B cell (primary cell): Measurements from ENCODE around the gene GNPDA1. TPM values are rescaled to one million over a fixed set of nuclear protein-coding genes. Genes with fewer than 3 reads are reported as not detected.

ENCODE experiments used
- ATAC-seq: fragments of 200-7000 bp; cut with Tn5 transposase; one replicate; pipeline ENCODE4 v1.10.0; 2021; ENCODE audit warnings: low read depth, mild to moderate bottlenecking, moderate number of reproducible peaks, moderate library complexity
- CTCF ChIA-PET: fragments of 350-600 bp; sonication (Branson Sonifier 250); formaldehyde crosslinking; loops from one replicate; lab custom pipeline; 2021; ENCODE audit warnings: antibody characterized with exemption, inconsistent platforms; lab: Charles Lee
- POLR2A ChIA-PET: fragments of 350-600 bp; sonication (Branson Sonifier 250); formaldehyde crosslinking; loops from one replicate; lab custom pipeline; 2021; ENCODE audit warnings: antibody characterized with exemption; lab: Charles Lee
- DNase-seq: peaks from one replicate; pipeline ENCODE4 v3.0.0; 2013
- H2AFZ ChIP-seq: 2 replicates; pipeline ENCODE4 v1.6.1; 2012; ENCODE audit warnings: mild to moderate bottlenecking, low read depth, low read length; ENCODE audit not compliant: insufficient read depth, poor library complexity, severe bottlenecking
- H3K27ac ChIP-seq, 2 donors: 1 replicate in 1 of 2; 2 replicates in 1 of 2; pipeline ENCODE4 v1.5.1; 2012 to 2013; ENCODE audit warnings: low read length in 2 of 2, mild to moderate bottlenecking in 2 of 2, moderate library complexity in 1 of 2
- H3K27me3 ChIP-seq, 4 experiments: fragments of 200-600 bp in 1 of 4; sonication (generic) in 1 of 4; replicated peaks in 1 of 4; 1 replicate in 2 of 4; 2 replicates in 2 of 4; pipeline versions ENCODE4 v1.6.1 to v1.7.0; 2013 to 2016; ENCODE audit warnings: low read length in 3 of 4, mild to moderate bottlenecking in 2 of 4, mixed read lengths in 1 of 4, moderate library complexity in 1 of 4; ENCODE audit not compliant: insufficient read depth in 4 of 4, control insufficient read depth in 3 of 4; ENCODE audit errors: control extremely low read depth in 1 of 4
- H3K36me3 ChIP-seq, 2 experiments: replicated peaks in 1 of 2; 1 replicate in 1 of 2; 2 replicates in 1 of 2; pipeline versions ENCODE4 v1.6.1 to v1.7.1; 2013; ENCODE audit warnings: low read length in 1 of 2; ENCODE audit not compliant: insufficient read depth in 2 of 2, control insufficient read depth in 1 of 2; ENCODE audit errors: control extremely low read depth in 1 of 2, extremely low read depth in 1 of 2
- H3K4me1 ChIP-seq, 2 donors: fragments of 200-600 bp in 1 of 2; sonication (generic) in 1 of 2; 1 replicate in 1 of 2; 2 replicates in 1 of 2; pipeline versions ENCODE4 v1.5.1 to v1.6.1; 2013 to 2017; ENCODE audit warnings: low read length in 2 of 2; ENCODE audit not compliant: control insufficient read depth in 2 of 2, insufficient read depth in 2 of 2
- H3K4me2 ChIP-seq: replicated peaks from 2 replicates; pipeline ENCODE3; 2012; ENCODE audit warnings: mild to moderate bottlenecking, low read depth, low read length; ENCODE audit not compliant: poor library complexity, severe bottlenecking
- H3K4me3 ChIP-seq, 5 experiments: fragments of 200-600 bp in 1 of 5; sonication (generic) in 1 of 5; 1 replicate in 3 of 5; 2 replicates in 2 of 5; pipeline versions ENCODE4 v1.5.1 to v1.7.0; 2011 to 2016; ENCODE audit warnings: low read length in 4 of 5, mild to moderate bottlenecking in 4 of 5, low read depth in 2 of 5, control low read depth in 1 of 5, moderate library complexity in 1 of 5; ENCODE audit not compliant: insufficient read depth in 1 of 5; ENCODE audit errors: control extremely low read depth in 1 of 5, extremely low read depth in 1 of 5
- H3K79me2 ChIP-seq: fragments of 200-600 bp; sonication (generic); one replicate; pipeline ENCODE4 v1.6.0; 2016; ENCODE audit warnings: low read length; ENCODE audit not compliant: control insufficient read depth, insufficient read depth
- H3K9ac ChIP-seq: fragments of 200-600 bp; sonication (generic); 2 replicates; pipeline ENCODE4 v1.6.1; 2017; ENCODE audit warnings: mild to moderate bottlenecking, low read length, moderate library complexity
- H3K9me3 ChIP-seq, 3 donors: one replicate each; pipeline versions ENCODE4 v1.6.1 to v1.7.1; 2013; ENCODE audit warnings: low read length in 2 of 3; ENCODE audit not compliant: control insufficient read depth in 2 of 3, insufficient read depth in 1 of 3; ENCODE audit errors: control extremely low read depth in 1 of 3
- H4K20me1 ChIP-seq: 2 replicates; pipeline ENCODE4 v1.6.0; 2012; ENCODE audit warnings: mild to moderate bottlenecking, low read length; ENCODE audit not compliant: insufficient read depth, control insufficient read depth, poor library complexity, severe bottlenecking
- H3K27ac Mint-ChIP-seq: one replicate; pipeline ENCODE4 v1.8.0; 2021; ENCODE audit warnings: mixed read lengths
- H3K27me3 Mint-ChIP-seq: one replicate; pipeline ENCODE4 v1.8.0; 2021; ENCODE audit warnings: mixed read lengths
- H3K4me1 Mint-ChIP-seq: one replicate; pipeline ENCODE4 v1.8.0; 2021; ENCODE audit warnings: mixed read lengths
- H3K4me3 Mint-ChIP-seq: one replicate; pipeline ENCODE4 v1.8.0; 2021; ENCODE audit warnings: mixed read lengths
- H3K9me3 Mint-ChIP-seq: one replicate; pipeline ENCODE4 v1.8.0; 2022; ENCODE audit warnings: mixed read lengths; ENCODE audit not compliant: insufficient read depth
- CTCF ChIP-seq: fragments of 200-600 bp; IDR thresholded peaks from one replicate; pipeline ENCODE4 v1.8.0; 2022; ENCODE audit warnings: antibody characterized with exemption, mild to moderate bottlenecking
- EZH2 ChIP-seq: IDR thresholded peaks from 2 replicates; pipeline ENCODE4 v1.6.1; 2012; ENCODE audit warnings: borderline replicate concordance, low read depth, mild to moderate bottlenecking, moderate library complexity, low read length; ENCODE audit not compliant: insufficient read depth, poor library complexity, severe bottlenecking
- WGBS: methylation state at CpG from one replicate; pipeline ENCODE4 v1.1.5; 2013; ENCODE audit warnings: missing lambda C conversion rate; ENCODE audit not compliant: insufficient coverage; 5-methylcytosine and 5-hydroxymethylcytosine counted together
- intact Hi-C: fragments of 100-400 bp; cut with micrococcal nuclease; formaldehyde crosslinking; loops from one replicate; pipeline ENCODE4 v1.10.0; 2022
- polyA plus RNA-seq: library from polyadenylated mRNA; depleted of rRNA; stranded (reverse); fragments of >200 nt; gene quantifications from 2 replicates; pipeline ENCODE4 v1.2.3, GENCODE V29; 2012
- total RNA-seq, 2 donors: library from RNA; stranded (reverse); fragments of 120-200 nt in 1 of 2; gene quantifications; 1 replicate in 1 of 2; 2 replicates in 1 of 2; pipeline versions ENCODE4 v1.2.3 to v1.2.4, GENCODE V29; 2013 to 2022

The GNPDA1 gene
- total and polyA plus RNA-seq, 2 donors (not counting 1 experiment from before 2014, with no cell fraction given) = 3.1 to 12.1 TPM

GRCh38 chr5:142056816-142057696 lies 44.2 kb upstream of the GNPDA1 start:
- Histone ChIP-seq H3K4me1 (no peaks in the 10 kb centered on the region), H3K36me3 (no peaks in the 10 kb centered on the region), H3K9me3 (no peaks in the 10 kb centered on the region), H3K4me2 (no peak overlapping the region), H3K9ac (no peak overlapping the region), H2AFZ (no peak overlapping the region), H4K20me1 (no peaks in the 10 kb centered on the region), H3K79me2 (no peaks in the 10 kb centered on the region), H3K4me3 (no peak overlapping the region), H3K27ac (no peak overlapping the region), H3K27me3 (peaks cover 0 to 2% (median 1%) of the 10 kb centered on the region in 4 experiments)
- intact Hi-C loops = no loop called here
- no CpG with 5 or more reads among the region's 5 CpGs for WGBS
- H3K9me3 Mint-ChIP-seq = no peaks in the 10 kb centered on the region
- ATAC-seq (no peak), DNase-seq (no peak)
- peaks cover 20% of the 10 kb centered on the region for H3K27me3 Mint-ChIP-seq
- H3K4me3 Mint-ChIP-seq = no peak overlapping the region
- ChIA-PET CTCF (no interaction called here), POLR2A (no interaction called here)
- H3K4me1 Mint-ChIP-seq = no peaks in the 10 kb centered on the region
- TF ChIP-seq EZH2 = no peak
- no peak for TF ChIP-seq CTCF
- H3K27ac Mint-ChIP-seq = no peak overlapping the region

- Histone ChIP-seq H3K27ac (no peak overlapping the region), H3K4me3 (no peak overlapping the region), H2AFZ (no peak overlapping the region), H3K27me3 (peaks cover 0 to 2% (median 1%) of the 10 kb centered on the region in 4 experiments), H3K4me2 (no peak overlapping the region), H3K79me2 (no peaks in the 10 kb centered on the region), H3K4me1 (no peaks in the 10 kb centered on the region), H3K36me3 (no peaks in the 10 kb centered on the region), H3K9me3 (no peaks in the 10 kb centered on the region), H3K9ac (no peak overlapping the region), H4K20me1 (no peaks in the 10 kb centered on the region)
- no peak for TF ChIP-seq EZH2
- no peak for TF ChIP-seq CTCF
- CTCF ChIA-PET = no interaction called here
- intact Hi-C loops = no loop called here
- no peak for DNase-seq
- WGBS = 100% methylated on average over 1 of the region's 1 CpG
- ATAC-seq = no peak
- Mint-ChIP-seq H3K27me3 (peaks cover 17% of the 10 kb centered on the region), H3K27ac (no peak overlapping the region), H3K9me3 (no peaks in the 10 kb centered on the region), H3K4me1 (no peaks in the 10 kb centered on the region), H3K4me3 (no peak overlapping the region)
- POLR2A ChIA-PET = no interaction called here
Measured at GRCh38 chr5:142055301-142055700, 42.5 kb upstream of the GNPDA1 start.
